ENCODE data around the gene AK1. TPM values are rescaled to one million over a fixed set of nuclear protein-coding genes. Genes with fewer than 3 reads are reported as not detected.

AK1 gene
- total and polyA plus RNA-seq, 2 of the 13 experiments (the other 11 are each of a cell fraction or from before 2014, with no cell fraction given), result 19.1 to 32.8 TPM

DNA sequence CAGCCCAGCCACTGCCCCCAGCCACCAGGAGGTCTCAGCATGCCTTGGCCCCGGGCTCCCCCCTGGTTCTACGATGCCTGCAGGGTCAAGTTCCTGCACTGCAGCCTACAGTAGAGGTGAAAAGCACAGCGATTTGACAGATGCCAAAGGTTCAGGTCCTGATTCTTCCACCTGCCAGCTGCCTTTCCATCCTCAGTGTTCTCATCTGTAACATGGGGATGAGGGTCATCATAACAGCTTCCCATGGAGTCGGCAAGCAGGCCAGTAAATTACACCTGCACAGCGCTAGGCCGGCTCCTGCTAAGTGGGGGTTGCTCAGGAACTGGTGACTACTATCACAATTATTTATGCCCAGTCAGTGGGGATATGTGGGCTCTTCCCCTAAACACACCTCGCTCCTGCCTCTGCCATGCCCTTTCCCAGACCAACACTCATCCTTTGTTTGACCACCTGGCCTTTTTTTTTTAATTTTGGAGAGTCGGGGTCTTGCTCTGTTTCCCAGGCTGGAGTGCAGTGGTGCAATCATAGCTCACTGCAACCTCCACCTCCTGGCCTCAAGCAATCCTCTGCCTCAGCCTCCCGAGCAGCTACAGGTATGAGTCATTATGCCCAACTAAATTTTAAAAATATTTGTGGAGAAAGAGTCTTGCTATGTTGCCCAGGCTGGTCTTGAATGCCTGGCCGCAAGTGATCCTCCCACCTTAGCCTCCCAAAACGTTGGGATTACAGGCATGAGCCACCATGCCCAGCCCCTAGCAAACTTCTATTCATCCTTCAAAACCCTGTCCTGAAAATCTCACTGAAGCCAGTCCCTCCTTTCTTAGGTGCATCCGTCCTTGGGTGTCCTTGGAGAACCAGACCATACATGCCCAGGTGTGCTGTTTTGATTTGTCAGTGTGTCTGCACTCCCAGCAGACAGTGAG, 29.4 kb downstream of the AK1 start:
- Histone ChIP-seq H3K4me1 (ENCODE audit: insufficient read depth, low read length) (peaks cover 84% of the 10 kb centered on the region), H2AFZ (ENCODE audit: low read length) (no peak overlapping the region), H3K36me3 (replicated peaks in 1 of 2; ENCODE audit: control insufficient read depth in 1 of 2, insufficient read depth in 2 of 2, low read length in 2 of 2) (no peaks in the 10 kb centered on the region), H3K4me3 (replicated peaks in 1 of 3; ENCODE audit: insufficient read depth in 1 of 3, low read depth in 2 of 3, low read length in 3 of 3) (no peak overlapping the region), H3K27ac (ENCODE audit: extremely low read length, insufficient read depth, low read length) (peak overlapping the region; percentile 55), H3K4me2 (ENCODE audit: low read depth, low read length) (peak overlapping the region; percentile 7; the same call in 1 of the 2 replicates), H3K9ac (ENCODE audit: insufficient read depth, low read depth, low read length) (no peak overlapping the region), H3K9me3 (ENCODE audit: low read length) (0 out of 2 replicates have a peak, but pooled peaks cover 7% of the 10 kb centered on the region), H3K79me2 (ENCODE audit: insufficient read depth, low read length) (no peaks in the 10 kb centered on the region), H3K27me3 (ENCODE audit: control insufficient read depth in 1 of 2, insufficient read depth in 2 of 2, low read length in 2 of 2) (no peaks in the 10 kb centered on the region), H4K20me1 (ENCODE audit: insufficient read depth, low read length) (no peaks in the 10 kb centered on the region)
- 63% methylated on average over 10 of the region's 12 CpGs for WGBS (ENCODE audit: low lambda C conversion rate)
- ATAC-seq, result no peak
- POLR2A ChIA-PET, result no interaction called here
- CTCF ChIA-PET (ENCODE audit: low intra/inter-chr PET ratio, low total read pairs), result no interaction called here
- in situ Hi-C loops (cut with HindIII; ENCODE audit: extremely low pct_ligation_motif_present, low pct_unique_long_range_greater_than_20kb), result no loop called here
- no TSS peak for BruUV-seq (replicated peaks)
- no peak for DNase-seq (ENCODE audit: low spot score)
- intact Hi-C loops (cut with micrococcal nuclease; ENCODE audit: unreplicated experiment), result no loop called here
- FAIRE-seq, result no peak
- TF ChIP-seq ZNF569 (CRISPR knock-in tag; IDR thresholded peaks at IDR 0.05; ENCODE audit: borderline replicate concordance) (no peak), SRSF4 (IDR thresholded peaks at IDR 0.05; ENCODE audit: low read depth, low read length, poor library complexity, severe bottlenecking) (no peak), ZNF292 (CRISPR knock-in tag; IDR thresholded peaks at IDR 0.05; ENCODE audit: borderline replicate concordance, low read depth) (peak; percentile 69; the same call in 1 of the 2 replicates), E2F5 (CRISPR knock-in tag; conservative IDR thresholded peaks at IDR 0.05) (no peak), SMARCE1 (IDR thresholded peaks at IDR 0.05; ENCODE audit: borderline replicate concordance) (no peak), JUND (CRISPR knock-in tag; IDR thresholded peaks at IDR 0.05) (no peak), ZNF788 (CRISPR knock-in tag; IDR thresholded peaks at IDR 0.05; ENCODE audit: borderline replicate concordance) (0 out of 2 replicates have a peak, but pooled peaks have one; percentile 23), GFI1 (CRISPR knock-in tag; IDR thresholded peaks at IDR 0.05; ENCODE audit: borderline replicate concordance) (0 out of 2 replicates have a peak, but pooled peaks have one; percentile 16), ZNF629 (CRISPR knock-in tag; conservative IDR thresholded peaks at IDR 0.05) (peak; percentile 85), ZNF451 (CRISPR knock-in tag; IDR thresholded peaks at IDR 0.05) (no peak), IKZF5 (CRISPR knock-in tag; IDR thresholded peaks at IDR 0.05) (no peak), ZNF501 (CRISPR knock-in tag; IDR thresholded peaks at IDR 0.05) (no peak), POLR2AphosphoS2 (IDR thresholded peaks at IDR 0.05; ENCODE audit: low read depth, low read length) (no peak), PHB2 (IDR thresholded peaks at IDR 0.05; ENCODE audit: partially characterized antibody) (no peak), MAZ (IDR thresholded peaks at IDR 0.05; ENCODE audit: borderline replicate concordance, low read depth, low read length) (no peak), MAZ (CRISPR knock-in tag; IDR thresholded peaks at IDR 0.05; ENCODE audit: low read depth) (no peak), ZNF296 (CRISPR knock-in tag; conservative IDR thresholded peaks at IDR 0.05) (no peak)
- TF ChIP-seq, protein P1, sequence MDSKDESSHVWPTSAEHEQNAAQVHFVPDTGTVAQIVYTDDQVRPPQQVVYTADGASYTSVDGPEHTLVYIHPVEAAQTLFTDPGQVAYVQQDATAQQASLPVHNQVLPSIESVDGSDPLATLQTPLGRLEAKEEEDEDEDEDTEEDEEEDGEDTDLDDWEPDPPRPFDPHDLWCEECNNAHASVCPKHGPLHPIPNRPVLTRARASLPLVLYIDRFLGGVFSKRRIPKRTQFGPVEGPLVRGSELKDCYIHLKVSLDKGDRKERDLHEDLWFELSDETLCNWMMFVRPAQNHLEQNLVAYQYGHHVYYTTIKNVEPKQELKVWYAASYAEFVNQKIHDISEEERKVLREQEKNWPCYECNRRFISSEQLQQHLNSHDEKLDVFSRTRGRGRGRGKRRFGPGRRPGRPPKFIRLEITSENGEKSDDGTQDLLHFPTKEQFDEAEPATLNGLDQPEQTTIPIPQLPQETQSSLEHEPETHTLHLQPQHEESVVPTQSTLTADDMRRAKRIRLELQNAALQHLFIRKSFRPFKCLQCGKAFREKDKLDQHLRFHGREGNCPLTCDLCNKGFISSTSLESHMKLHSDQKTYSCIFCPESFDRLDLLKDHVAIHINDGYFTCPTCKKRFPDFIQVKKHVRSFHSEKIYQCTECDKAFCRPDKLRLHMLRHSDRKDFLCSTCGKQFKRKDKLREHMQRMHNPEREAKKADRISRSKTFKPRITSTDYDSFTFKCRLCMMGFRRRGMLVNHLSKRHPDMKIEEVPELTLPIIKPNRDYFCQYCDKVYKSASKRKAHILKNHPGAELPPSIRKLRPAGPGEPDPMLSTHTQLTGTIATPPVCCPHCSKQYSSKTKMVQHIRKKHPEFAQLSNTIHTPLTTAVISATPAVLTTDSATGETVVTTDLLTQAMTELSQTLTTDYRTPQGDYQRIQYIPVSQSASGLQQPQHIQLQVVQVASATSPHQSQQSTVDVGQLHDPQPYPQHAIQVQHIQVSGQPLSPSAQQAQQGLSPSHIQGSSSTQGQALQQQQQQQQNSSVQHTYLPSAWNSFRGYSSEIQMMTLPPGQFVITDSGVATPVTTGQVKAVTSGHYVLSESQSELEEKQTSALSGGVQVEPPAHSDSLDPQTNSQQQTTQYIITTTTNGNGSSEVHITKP (CRISPR knock-in tag; IDR thresholded peaks at IDR 0.05; ENCODE audit: low read depth), result no peak

All from HepG2 (cell line).